Activated CD4-positive, CD25-positive, alpha-beta regulatory T cell treated with anti-CD3 and anti-CD28 coated beads, Interleukin-2, amount 50 U/mL, for 72 hours (primary cell): ENCODE data around the gene CLPX.
"Not testable (repeated sequence)": the region's sequence is repeated elsewhere in the genome, so short reads cannot be mapped to it uniquely, and the experiment has no call there.

Experiments
- DNase-seq: peaks from one replicate; pipeline ENCODE4 v3.0.0; 2021

Gene CLPX

DNA sequence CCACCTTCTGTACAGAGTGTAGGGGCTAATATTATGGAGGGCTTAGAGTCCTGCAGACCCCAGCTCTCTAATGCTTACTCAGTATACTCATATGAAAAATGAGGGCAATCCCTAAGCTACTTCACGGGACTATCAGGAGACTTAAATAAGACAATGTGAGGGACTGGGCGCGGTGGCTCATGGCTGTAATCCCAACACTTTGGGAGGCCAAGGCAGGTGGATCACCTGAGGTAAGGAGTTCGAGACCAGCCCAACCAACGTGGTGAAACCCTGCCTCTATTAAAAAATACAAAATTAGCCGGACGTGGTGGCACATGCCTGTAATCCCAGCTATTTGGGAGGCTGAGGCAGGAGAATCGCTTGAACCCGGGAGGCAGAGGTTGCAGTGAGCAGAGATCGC lies 85.3 kb downstream of the CLPX start:
- DNase-seq: not testable (repeated sequence)

DNA sequence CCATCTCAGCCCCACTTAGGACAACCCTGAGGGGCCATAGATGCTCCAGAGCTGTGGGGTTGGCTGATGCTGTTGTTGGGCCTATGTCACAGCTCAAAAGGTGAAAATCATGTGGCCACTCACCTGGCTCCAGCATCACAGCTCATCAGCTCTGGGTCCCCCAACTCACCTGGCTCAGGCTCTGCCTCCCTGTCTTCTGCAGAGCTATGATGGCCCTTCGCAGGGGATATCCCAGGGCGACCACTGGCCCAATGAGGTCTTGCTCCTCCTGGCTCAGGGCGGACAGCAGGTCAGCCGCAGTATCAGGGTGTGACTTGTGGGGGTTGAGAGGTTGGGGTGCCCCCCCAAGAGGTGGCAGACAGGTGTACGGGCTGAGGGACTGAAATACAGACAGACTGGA lies 85.8 kb downstream of the CLPX start:
- DNase-seq: no peak
